Adipocyte (in vitro differentiated cells): ENCODE data around the gene FLACC1.

Source experiments
- DNase-seq: peaks from one replicate; pipeline ENCODE4 v3.0.0-alpha.2; 2015; ENCODE audit warnings: low read depth
- H3K27me3 ChIP-seq: replicated peaks from 2 replicates; pipeline ENCODE4 v1.7.0; 2013; ENCODE audit warnings: mild to moderate bottlenecking, low read length, moderate library complexity; ENCODE audit not compliant: control insufficient read depth, insufficient read depth
- H3K36me3 ChIP-seq: 2 replicates; pipeline ENCODE4 v1.7.0; 2013; ENCODE audit warnings: low read length, mild to moderate bottlenecking, moderate library complexity; ENCODE audit not compliant: control insufficient read depth, insufficient read depth, severe bottlenecking
- H3K4me1 ChIP-seq: 2 replicates; pipeline ENCODE4 v1.7.0; 2013; ENCODE audit warnings: mild to moderate bottlenecking, low read length, moderate library complexity; ENCODE audit not compliant: control insufficient read depth, insufficient read depth
- H3K4me3 ChIP-seq: 2 replicates; pipeline ENCODE4 v1.7.0; 2013; ENCODE audit warnings: mild to moderate bottlenecking, low read length, moderate library complexity
- H3K9ac ChIP-seq: 2 replicates; pipeline ENCODE4 v1.7.0; 2013; ENCODE audit warnings: mild to moderate bottlenecking, low read length, moderate library complexity
- H3K9me3 ChIP-seq: 2 replicates; pipeline ENCODE4 v1.7.0; 2013; ENCODE audit warnings: mild to moderate bottlenecking, low read length, moderate library complexity; ENCODE audit not compliant: control insufficient read depth

FLACC1 gene

DNA sequence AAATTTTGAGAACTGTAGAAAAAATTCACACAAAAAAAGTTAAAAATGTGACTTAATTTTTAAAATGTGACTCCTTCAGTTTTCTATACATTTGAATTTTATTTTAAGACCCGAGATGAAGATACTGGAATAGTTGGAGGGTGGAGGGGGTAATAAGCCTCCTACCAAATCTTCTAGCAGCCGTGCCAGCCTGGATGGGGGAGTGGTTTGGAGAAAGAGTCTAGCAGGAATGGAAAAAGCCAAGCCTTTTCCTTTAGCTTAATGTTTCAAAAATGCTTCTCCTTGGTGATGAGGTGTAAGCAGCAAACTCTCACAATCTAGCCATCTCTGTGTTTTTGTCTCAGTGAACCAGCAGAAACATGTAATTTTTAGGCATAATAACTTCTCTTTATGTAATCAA is 82.1 kb downstream of the FLACC1 start:
- H3K9me3 ChIP-seq: no peaks in the 10 kb centered on the region
- H3K27me3 ChIP-seq: no peaks in the 10 kb centered on the region
- peaks cover 61% of the 10 kb centered on the region for H3K36me3 ChIP-seq
- no peak overlapping the region for H3K4me3 ChIP-seq
- no peak for DNase-seq
- H3K4me1 ChIP-seq: peaks cover 2% of the 10 kb centered on the region
- H3K9ac ChIP-seq: no peak overlapping the region

GRCh38 chr2:201273330-201273983 is 83.7 kb downstream of the FLACC1 start:
- Histone ChIP-seq H3K27me3 (no peaks in the 10 kb centered on the region), H3K9me3 (no peaks in the 10 kb centered on the region), H3K4me1 (no peaks in the 10 kb centered on the region), H3K36me3 (peaks cover 59% of the 10 kb centered on the region), H3K4me3 (no peak overlapping the region), H3K9ac (no peak overlapping the region)
- DNase-seq: no peak

- peaks cover 58% of the 10 kb centered on the region for H3K36me3 ChIP-seq
- H3K9me3 ChIP-seq: no peaks in the 10 kb centered on the region
- no peak for DNase-seq
- no peaks in the 10 kb centered on the region for H3K27me3 ChIP-seq
- H3K4me1 ChIP-seq: no peaks in the 10 kb centered on the region
- no peak overlapping the region for H3K4me3 ChIP-seq
- H3K9ac ChIP-seq: no peak overlapping the region
Measured at GRCh38 chr2:201271917-201272316, 85.2 kb downstream of the FLACC1 start.

- Histone ChIP-seq H3K4me1 (no peaks in the 10 kb centered on the region), H3K27me3 (no peaks in the 10 kb centered on the region), H3K9me3 (no peaks in the 10 kb centered on the region), H3K4me3 (no peak overlapping the region), H3K9ac (no peak overlapping the region), H3K36me3 (peaks cover 43% of the 10 kb centered on the region)
- DNase-seq: no peak
Measured at GRCh38 chr2:201270293-201271001, 86.7 kb downstream of the FLACC1 start.

DNA sequence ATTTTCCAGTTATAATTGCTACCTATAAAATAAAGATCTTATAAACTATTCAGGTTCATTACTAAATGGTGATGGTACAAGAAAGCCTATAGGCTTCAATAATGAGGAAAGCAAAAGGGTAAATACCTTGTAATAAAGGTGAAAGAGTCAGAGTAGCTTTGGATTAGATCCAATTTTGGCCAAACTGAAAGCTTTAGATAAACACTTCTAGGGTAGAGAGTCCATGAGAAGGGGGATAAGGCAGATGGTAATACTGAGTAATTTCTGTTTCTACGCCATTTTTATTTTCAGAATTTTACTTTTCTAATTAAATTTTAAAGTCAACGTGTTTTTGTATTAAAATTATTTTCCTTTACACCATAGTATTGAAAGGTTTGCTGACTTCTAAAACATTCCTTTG is 87.4 kb downstream of the FLACC1 start:
- Histone ChIP-seq H3K4me3 (no peak overlapping the region), H3K9ac (no peak overlapping the region), H3K4me1 (no peaks in the 10 kb centered on the region), H3K36me3 (peaks cover 38% of the 10 kb centered on the region), H3K9me3 (no peaks in the 10 kb centered on the region), H3K27me3 (no peaks in the 10 kb centered on the region)
- DNase-seq: no peak

DNA sequence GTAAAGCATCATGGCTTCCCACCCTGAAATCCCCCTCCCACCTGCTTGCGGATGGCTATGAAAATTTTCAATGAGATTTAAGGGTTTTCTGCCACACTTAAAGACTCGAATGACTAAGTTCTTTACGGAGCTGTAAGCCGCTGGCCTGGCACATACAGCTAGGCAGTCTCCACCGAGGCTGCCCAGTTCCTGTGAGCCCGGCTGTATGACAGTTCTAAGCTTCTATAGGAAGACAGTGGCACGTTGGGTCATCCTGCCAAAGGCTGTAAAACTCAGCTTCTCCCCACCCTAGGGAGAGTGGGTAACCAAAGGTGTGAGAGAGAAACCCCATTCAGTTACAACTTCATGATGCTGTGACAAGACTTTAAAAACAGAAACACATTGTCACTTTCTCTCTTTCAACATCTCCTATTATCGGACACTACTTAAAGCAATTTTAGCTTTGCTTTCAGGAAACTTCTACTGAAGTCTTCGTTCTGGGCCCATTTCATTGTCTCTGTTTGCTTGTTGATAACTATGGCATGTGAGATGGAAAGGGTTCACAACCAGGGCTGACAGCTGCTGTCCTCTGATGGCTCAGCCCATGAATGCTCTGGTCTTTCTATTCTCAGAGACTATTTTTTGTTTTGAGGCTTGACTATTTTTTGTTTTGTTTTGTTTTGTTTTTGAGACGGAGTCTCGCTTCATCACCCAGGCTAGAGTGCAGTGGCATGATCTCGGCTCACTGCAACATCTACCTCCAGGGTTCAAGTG is 89.7 kb downstream of the FLACC1 start:
- Histone ChIP-seq H3K4me3 (no peak overlapping the region), H3K9me3 (no peaks in the 10 kb centered on the region), H3K27me3 (no peaks in the 10 kb centered on the region), H3K4me1 (peaks cover 2% of the 10 kb centered on the region), H3K36me3 (peaks cover 21% of the 10 kb centered on the region), H3K9ac (no peak overlapping the region)
- no peak for DNase-seq

DNA sequence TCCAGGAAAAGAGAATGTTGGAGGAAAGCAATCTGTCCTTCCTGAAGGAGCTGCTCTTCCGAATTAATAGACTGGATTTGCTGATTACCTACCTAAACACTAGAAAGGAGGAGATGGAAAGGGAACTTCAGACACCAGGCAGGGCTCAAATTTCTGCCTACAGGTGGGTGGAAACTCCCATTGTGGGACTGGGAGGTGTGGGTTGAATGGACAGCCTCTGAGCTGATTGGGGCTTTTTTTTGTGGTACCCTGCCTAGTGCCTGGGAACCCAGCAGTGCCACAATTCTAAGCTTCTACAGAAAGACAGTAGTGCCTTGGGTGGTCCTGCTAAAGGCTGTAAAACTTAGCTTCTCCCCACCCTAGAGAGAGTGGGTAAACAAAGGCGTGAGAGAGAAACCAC is 90.5 kb downstream of the FLACC1 start:
- DNase-seq: no peak
- no peaks in the 10 kb centered on the region for H3K9me3 ChIP-seq
- no peak overlapping the region for H3K9ac ChIP-seq
- H3K36me3 ChIP-seq: peaks cover 13% of the 10 kb centered on the region
- H3K27me3 ChIP-seq: no peaks in the 10 kb centered on the region
- no peak overlapping the region for H3K4me3 ChIP-seq
- peaks cover 6% of the 10 kb centered on the region for H3K4me1 ChIP-seq

DNA sequence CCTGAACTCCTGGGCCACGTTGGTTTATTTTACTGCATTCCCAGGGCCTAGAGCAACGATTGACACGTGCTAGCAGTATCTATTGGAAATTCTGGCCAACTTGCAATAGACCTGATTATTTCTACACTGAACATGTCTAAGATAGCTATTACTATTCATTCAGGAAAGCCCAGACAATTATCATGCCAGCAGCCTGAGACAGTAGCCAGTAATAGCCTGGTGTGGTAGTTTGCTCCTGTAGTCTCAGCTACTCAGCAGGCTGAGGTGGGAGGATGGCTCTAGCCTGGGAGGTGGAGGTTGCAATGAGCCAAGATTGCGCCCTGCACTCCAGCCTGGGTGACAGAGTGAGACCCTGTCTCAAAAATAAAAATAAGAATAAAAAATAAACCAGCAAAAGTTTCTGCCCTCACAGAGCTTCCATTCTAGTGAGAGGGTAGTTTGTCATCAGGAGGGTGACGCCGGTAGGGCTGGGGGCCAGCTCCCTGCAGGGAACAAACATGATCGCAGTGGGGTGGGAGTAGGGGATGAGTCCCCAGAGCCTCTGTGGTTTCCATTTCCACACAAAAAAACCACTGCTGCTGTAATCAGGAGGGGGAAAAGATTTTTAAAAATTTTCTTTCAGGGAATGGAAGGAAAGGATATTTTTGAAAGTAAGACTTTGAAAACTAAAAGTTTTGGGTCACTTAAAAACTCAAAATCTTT is 92.5 kb downstream of the FLACC1 start:
- Histone ChIP-seq H3K4me1 (peaks cover 22% of the 10 kb centered on the region), H3K27me3 (no peaks in the 10 kb centered on the region), H3K36me3 (peaks cover 12% of the 10 kb centered on the region), H3K9me3 (no peaks in the 10 kb centered on the region), H3K4me3 (no peak overlapping the region), H3K9ac (no peak overlapping the region)
- DNase-seq: no peak

DNA sequence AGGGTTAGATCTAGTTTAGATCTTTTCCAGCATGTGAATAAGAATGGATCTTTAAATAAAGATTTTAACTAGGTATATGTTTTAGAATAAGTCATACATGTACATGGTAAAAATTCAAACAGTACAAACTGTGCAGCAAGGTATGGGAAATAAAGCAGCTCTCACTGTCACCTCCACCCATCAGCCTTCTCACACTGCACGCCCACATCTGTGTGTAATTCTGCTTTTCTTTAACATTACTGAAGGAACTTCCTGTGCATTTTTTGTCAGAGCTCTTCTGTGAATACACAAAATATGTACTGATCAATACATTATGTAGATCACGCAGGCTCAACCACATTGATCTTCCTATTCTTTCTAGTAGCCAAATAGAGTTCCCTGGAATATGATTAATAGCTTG is 93.4 kb downstream of the FLACC1 start:
- Histone ChIP-seq H3K9me3 (no peaks in the 10 kb centered on the region), H3K4me3 (no peak overlapping the region), H3K36me3 (peaks cover 7% of the 10 kb centered on the region), H3K4me1 (peaks cover 27% of the 10 kb centered on the region), H3K27me3 (no peaks in the 10 kb centered on the region), H3K9ac (no peak overlapping the region)
- DNase-seq: no peak

GRCh38 chr2:201262718-201263117 is 94.4 kb downstream of the FLACC1 start:
- no peaks in the 10 kb centered on the region for H3K27me3 ChIP-seq
- no peaks in the 10 kb centered on the region for H3K9me3 ChIP-seq
- no peak overlapping the region for H3K4me3 ChIP-seq
- peaks cover 27% of the 10 kb centered on the region for H3K4me1 ChIP-seq
- H3K36me3 ChIP-seq: peaks cover 7% of the 10 kb centered on the region
- no peak for DNase-seq
- H3K9ac ChIP-seq: peak overlapping the region; percentile 17

DNA sequence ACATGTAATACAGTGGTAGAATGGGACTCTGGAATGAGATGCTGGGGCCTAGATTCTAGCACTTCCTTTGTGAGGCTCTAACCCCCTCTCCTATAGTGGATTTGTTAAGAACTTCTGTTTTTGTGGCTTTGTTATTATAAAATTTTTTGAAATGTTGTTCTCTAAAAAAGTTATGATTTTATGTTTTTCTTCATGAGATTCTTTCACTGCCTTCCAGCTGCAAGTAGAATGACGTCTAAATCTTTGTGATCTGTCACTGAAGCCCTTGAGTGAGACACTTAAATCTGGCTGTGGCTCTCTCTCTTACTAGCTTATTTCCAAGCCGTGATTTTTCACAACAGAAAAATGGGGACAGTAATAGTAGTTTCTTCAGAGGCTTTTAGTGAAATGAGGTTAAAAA is 95.2 kb downstream of the FLACC1 start:
- peak overlapping the region; percentile 46 for H3K9ac ChIP-seq
- H3K9me3 ChIP-seq: no peaks in the 10 kb centered on the region
- H3K27me3 ChIP-seq: no peaks in the 10 kb centered on the region
- no peaks in the 10 kb centered on the region for H3K36me3 ChIP-seq
- no peak for DNase-seq
- H3K4me1 ChIP-seq: peaks cover 32% of the 10 kb centered on the region
- no peak overlapping the region for H3K4me3 ChIP-seq
